K562 (cell line): Measurements from ENCODE around the gene TLR8. TPM values are rescaled to one million over a fixed set of nuclear protein-coding genes. Genes with fewer than 3 reads are reported as not detected.

Experiments used
- E2F3 ChIP-seq: fragments of 250-450 bp; sonication (Bioruptor Pico); IDR thresholded peaks from 2 replicates; pipeline ENCODE4 v1.4.0; 2020; ENCODE audit warnings: mild to moderate bottlenecking
- FOSL1 ChIP-seq: fragments of 200-800 bp; sonication (Bioruptor generic); conservative IDR thresholded peaks from 2 replicates; pipeline ENCODE4 v1.6.1; 2016; ENCODE audit warnings: missing genetic modification characterization, missing compliant biosample characterization
- HMGN3 ChIP-seq: IDR thresholded peaks from 2 replicates; pipeline ENCODE4 v1.6.1; 2011; ENCODE audit warnings: borderline replicate concordance, low read depth, mild to moderate bottlenecking, mixed read lengths, low read length; ENCODE audit not compliant: insufficient read length; ENCODE audit errors: extremely low read depth
- KHSRP ChIP-seq: fragments of 450-650 bp; IDR thresholded peaks from 2 replicates; pipeline ENCODE4 v1.6.1; 2017
- MCM5 ChIP-seq: fragments of 450-650 bp; IDR thresholded peaks from 2 replicates; pipeline ENCODE4 v1.6.1; 2016; ENCODE audit warnings: low read depth
- MEIS2 ChIP-seq: fragments of 450-650 bp; IDR thresholded peaks from 2 replicates; pipeline ENCODE4 v1.6.1; 2014; ENCODE audit warnings: mild to moderate bottlenecking; ENCODE audit not compliant: partially characterized antibody
- NBN ChIP-seq: fragments of 450-650 bp; IDR thresholded peaks from 2 replicates; pipeline ENCODE4 v1.6.1; 2016; ENCODE audit warnings: low read depth, mild to moderate bottlenecking
- NUFIP1 ChIP-seq: fragments of 450-650 bp; IDR thresholded peaks from 2 replicates; pipeline ENCODE4 v1.6.1; 2018; ENCODE audit not compliant: partially characterized antibody
- OTX1 ChIP-seq: fragments of 450-650 bp; formaldehyde crosslinking; IDR thresholded peaks from 2 replicates; pipeline ENCODE4 v1.4.0; 2022; ENCODE audit warnings: mild to moderate bottlenecking
- POLR3A ChIP-seq: IDR thresholded peaks from 2 replicates; pipeline ENCODE4 v1.6.1; 2011; ENCODE audit warnings: borderline replicate concordance, mild to moderate bottlenecking, moderate library complexity; ENCODE audit not compliant: insufficient read length, insufficient read depth; ENCODE audit errors: extremely low read depth
- SMAD4 ChIP-seq: fragments of 250-450 bp; sonication (Bioruptor Pico); conservative IDR thresholded peaks from 2 replicates; pipeline ENCODE4 v1.8.0; 2021; ENCODE audit warnings: inconsistent platforms, mild to moderate bottlenecking, moderate library complexity
- TCF3 ChIP-seq: sonication (generic); formaldehyde crosslinking; IDR thresholded peaks from 2 replicates; pipeline ENCODE4 v1.4.0; 2020; ENCODE audit warnings: mild to moderate bottlenecking, missing genetic modification reagents
- polyA plus RNA-seq, 8 experiments: library from polyadenylated mRNA; depleted of rRNA in 4 of 8; stranded (reverse) in 5 of 8; unstranded in 3 of 8; fragments of >200 nt; fragmentation: Nextera tagmentation in 2 of 8; fragmentation: Illumina TruSeq in 1 of 8; extraction: Ambion mirVana in 2 of 8; extraction: Trizol in 1 of 8; gene quantifications; 2 replicates each; pipeline versions ENCODE4 v1.2.1 to v1.2.3, GENCODE V29; 2011 to 2014; ENCODE audit warnings: inconsistent platforms in 1 of 8, missing spikeins in 1 of 8
- total RNA-seq, 7 experiments: library from RNA; depleted of rRNA in 6 of 7; stranded (reverse); fragments of >200 nt in 6 of 7; fragmentation: Illumina TruSeq in 2 of 7; extraction: Trizol in 2 of 7; gene quantifications; 2 replicates each; pipeline versions ENCODE4 v1.2.1 to v1.2.3, GENCODE V29; 2011 to 2021; ENCODE audit warnings: low replicate concordance in 1 of 7
- TF ChIP-seq, protein P1 (sequence below), 3 experiments: fragments of 200-800 bp in 1 of 3; sonication (Bioruptor generic) in 1 of 3; sonication (generic) in 1 of 3; formaldehyde crosslinking in 1 of 3; IDR thresholded peaks; 2 replicates each; pipeline versions ENCODE4 v1.6.1 to v1.8.0; 2016 to 2022; ENCODE audit warnings: mild to moderate bottlenecking in 2 of 3, missing compliant biosample characterization in 2 of 3, missing genetic modification characterization in 2 of 3, missing genetic modification reagents in 1 of 3
- TF ChIP-seq, protein P2 (sequence below): fragments of 250-450 bp; sonication (Bioruptor Pico); IDR thresholded peaks from 2 replicates; pipeline ENCODE4 v1.4.0; 2020; ENCODE audit warnings: mild to moderate bottlenecking, moderate library complexity, borderline replicate concordance
- TF ChIP-seq, protein P3 (sequence below): fragments of 250-450 bp; sonication (Bioruptor Pico); IDR thresholded peaks from 2 replicates; pipeline ENCODE4 v1.8.0; 2021; ENCODE audit warnings: borderline replicate concordance, mild to moderate bottlenecking, moderate library complexity; ENCODE audit not compliant: poor library complexity, severe bottlenecking

The TLR8 gene
- total and polyA plus RNA-seq, 9 of the 15 experiments (the other 6 are each of a cell fraction or from before 2014, with no cell fraction given): not detected

- TF ChIP-seq, protein P1, sequence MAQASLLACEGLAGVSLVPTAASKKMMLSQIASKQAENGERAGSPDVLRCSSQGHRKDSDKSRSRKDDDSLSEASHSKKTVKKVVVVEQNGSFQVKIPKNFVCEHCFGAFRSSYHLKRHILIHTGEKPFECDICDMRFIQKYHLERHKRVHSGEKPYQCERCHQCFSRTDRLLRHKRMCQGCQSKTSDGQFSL (CRISPR knock-in tag; IDR thresholded peaks at IDR 0.05): no peak
- TF ChIP-seq, protein P1 (tag; IDR thresholded peaks at IDR 0.05): peak in 1 of 2 experiments; percentile 91; a peak in 2 of 4 replicates
- no peak for TF ChIP-seq POLR3A
- TF ChIP-seq MCM5: no peak
- TF ChIP-seq MEIS2: peak; percentile 9
- peak; percentile 44 for TF ChIP-seq NUFIP1
- TF ChIP-seq, protein P2, sequence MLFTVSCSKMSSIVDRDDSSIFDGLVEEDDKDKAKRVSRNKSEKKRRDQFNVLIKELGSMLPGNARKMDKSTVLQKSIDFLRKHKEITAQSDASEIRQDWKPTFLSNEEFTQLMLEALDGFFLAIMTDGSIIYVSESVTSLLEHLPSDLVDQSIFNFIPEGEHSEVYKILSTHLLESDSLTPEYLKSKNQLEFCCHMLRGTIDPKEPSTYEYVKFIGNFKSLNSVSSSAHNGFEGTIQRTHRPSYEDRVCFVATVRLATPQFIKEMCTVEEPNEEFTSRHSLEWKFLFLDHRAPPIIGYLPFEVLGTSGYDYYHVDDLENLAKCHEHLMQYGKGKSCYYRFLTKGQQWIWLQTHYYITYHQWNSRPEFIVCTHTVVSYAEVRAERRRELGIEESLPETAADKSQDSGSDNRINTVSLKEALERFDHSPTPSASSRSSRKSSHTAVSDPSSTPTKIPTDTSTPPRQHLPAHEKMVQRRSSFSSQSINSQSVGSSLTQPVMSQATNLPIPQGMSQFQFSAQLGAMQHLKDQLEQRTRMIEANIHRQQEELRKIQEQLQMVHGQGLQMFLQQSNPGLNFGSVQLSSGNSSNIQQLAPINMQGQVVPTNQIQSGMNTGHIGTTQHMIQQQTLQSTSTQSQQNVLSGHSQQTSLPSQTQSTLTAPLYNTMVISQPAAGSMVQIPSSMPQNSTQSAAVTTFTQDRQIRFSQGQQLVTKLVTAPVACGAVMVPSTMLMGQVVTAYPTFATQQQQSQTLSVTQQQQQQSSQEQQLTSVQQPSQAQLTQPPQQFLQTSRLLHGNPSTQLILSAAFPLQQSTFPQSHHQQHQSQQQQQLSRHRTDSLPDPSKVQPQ (CRISPR knock-in tag): 0 out of 2 replicates have a peak, but pooled peaks have one; percentile 74
- TF ChIP-seq, protein P3, sequence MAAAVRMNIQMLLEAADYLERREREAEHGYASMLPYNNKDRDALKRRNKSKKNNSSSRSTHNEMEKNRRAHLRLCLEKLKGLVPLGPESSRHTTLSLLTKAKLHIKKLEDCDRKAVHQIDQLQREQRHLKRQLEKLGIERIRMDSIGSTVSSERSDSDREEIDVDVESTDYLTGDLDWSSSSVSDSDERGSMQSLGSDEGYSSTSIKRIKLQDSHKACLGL (CRISPR knock-in tag): peak; percentile 2
- peak; percentile 4; the same call in 1 of the 2 replicates for TF ChIP-seq OTX1 (CRISPR knock-in tag)
- no peak for TF ChIP-seq HMGN3
- no peak for TF ChIP-seq NBN
- 0 out of 2 replicates have a peak, but pooled peaks have one; percentile 37 for TF ChIP-seq TCF3 (CRISPR knock-in tag)
- TF ChIP-seq E2F3 (CRISPR knock-in tag): peak; percentile 91
- peak; percentile 46 for TF ChIP-seq FOSL1 (tag)
- no peak for TF ChIP-seq KHSRP
- TF ChIP-seq SMAD4 (CRISPR knock-in tag): peak; percentile 97
Measured at GRCh38 chrX:12955882-12956703, 49.7 kb downstream of the TLR8 start (continued).
